ENCODE measurements around the gene FAM98B.

DNA sequence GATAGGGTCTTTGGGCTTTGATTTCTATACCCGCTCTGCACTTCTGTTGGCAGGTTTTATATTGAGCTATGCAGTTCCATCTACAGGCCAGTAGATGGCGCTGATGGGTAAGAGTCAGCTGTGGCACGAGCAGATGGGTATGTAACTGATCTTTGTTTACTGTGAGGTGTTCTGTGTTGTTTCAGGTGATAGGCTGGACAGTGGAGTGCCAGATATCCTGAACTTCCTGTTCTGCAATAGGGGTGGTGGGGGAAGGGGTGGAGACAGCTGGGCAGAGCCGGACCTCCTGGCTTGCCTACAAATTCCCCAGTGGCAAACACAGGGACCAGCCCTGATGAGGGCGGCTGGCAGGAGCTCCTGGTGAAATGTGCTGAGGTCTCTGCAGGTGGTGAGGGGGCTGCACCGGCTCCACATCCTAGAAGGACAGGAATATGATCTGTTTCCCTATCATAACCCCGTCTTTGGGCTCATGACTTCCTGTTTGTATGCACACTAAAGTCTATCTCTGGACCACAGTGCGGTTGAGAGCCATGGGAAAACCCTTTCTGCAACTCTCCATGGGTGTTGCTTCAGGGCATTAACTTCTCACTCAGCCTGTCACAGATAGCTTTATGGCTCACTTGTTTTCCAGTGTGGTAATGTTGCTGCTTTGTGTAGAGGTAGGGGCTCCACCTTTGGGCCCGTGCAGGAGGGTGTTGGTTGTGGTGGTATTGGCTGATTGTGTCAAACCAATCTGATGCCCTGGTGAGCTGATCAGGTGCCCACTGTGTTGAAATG lies 13.4 kb upstream of the FAM98B start:
- TF ChIP-seq CTCF (IDR thresholded peaks at IDR 0.05) (peak; percentile 87 to 96 (median 89)), EP300 (IDR thresholded peaks at IDR 0.05) (no peak), POLR2A (IDR thresholded peaks at IDR 0.05; ENCODE audit: low read depth) (no peak), POLR2AphosphoS5 (IDR thresholded peaks at IDR 0.05) (no peak)
